CD8-positive, alpha-beta memory T cell (primary cell): ENCODE results near the gene C19orf25. TPM values are rescaled to one million over a fixed set of nuclear protein-coding genes. Genes with fewer than 3 reads are reported as not detected.

Source experiments
- CTCF ChIA-PET: fragments of 350-600 bp; sonication (Branson Sonifier 250); formaldehyde crosslinking; loops from one replicate; lab custom pipeline; 2021; ENCODE audit warnings: antibody characterized with exemption; lab: Charles Lee
- POLR2A ChIA-PET: fragments of 350-600 bp; sonication (Branson Sonifier 250); formaldehyde crosslinking; loops from one replicate; lab custom pipeline; 2021; ENCODE audit warnings: antibody characterized with exemption; lab: Charles Lee
- DNase-seq, 5 donors: peaks; one replicate each; pipeline versions ENCODE4 v3.0.0 to v3.0.0-alpha.2; 2020 to 2022; ENCODE audit warnings: mixed read lengths in 1 of 5
- H3K27ac ChIP-seq: one replicate; pipeline ENCODE4 v1.7.0; 2013; ENCODE audit warnings: low read depth, mild to moderate bottlenecking, low read length, moderate library complexity
- H3K27me3 ChIP-seq: 2 replicates; pipeline ENCODE4 v1.7.0; 2013; ENCODE audit warnings: low read length, mild to moderate bottlenecking; ENCODE audit not compliant: insufficient read depth, poor library complexity, severe bottlenecking
- H3K36me3 ChIP-seq: 2 replicates; pipeline ENCODE4 v1.7.0; 2013; ENCODE audit warnings: mild to moderate bottlenecking, low read length, moderate library complexity; ENCODE audit not compliant: insufficient read depth
- H3K4me1 ChIP-seq: 2 replicates; pipeline ENCODE4 v1.7.0; 2013; ENCODE audit warnings: mild to moderate bottlenecking, low read length, moderate library complexity; ENCODE audit not compliant: insufficient read depth
- H3K4me3 ChIP-seq: 2 replicates; pipeline ENCODE4 v1.7.0; 2013; ENCODE audit warnings: mild to moderate bottlenecking, low read length
- H3K9me3 ChIP-seq: 2 replicates; pipeline ENCODE4 v1.7.0; 2013; ENCODE audit warnings: mild to moderate bottlenecking, low read length
- H3K27ac Mint-ChIP-seq, 8 donors: one replicate each; pipeline ENCODE4 v1.8.0; 2020 to 2021; ENCODE audit warnings: mixed read lengths in 8 of 8, mild to moderate bottlenecking in 6 of 8, inconsistent platforms in 3 of 8, moderate library complexity in 3 of 8
- H3K27me3 Mint-ChIP-seq, 2 donors: one replicate each; pipeline ENCODE4 v1.8.0; 2020 to 2021; ENCODE audit warnings: mixed read lengths in 2 of 2, mild to moderate bottlenecking in 1 of 2, moderate library complexity in 1 of 2
- H3K36me3 Mint-ChIP-seq, 3 donors: one replicate each; pipeline ENCODE4 v1.8.0; 2020 to 2021; ENCODE audit warnings: mixed read lengths in 3 of 3, inconsistent platforms in 1 of 3, mild to moderate bottlenecking in 1 of 3
- H3K4me1 Mint-ChIP-seq, 3 donors: one replicate each; pipeline ENCODE4 v1.8.0; 2020 to 2021; ENCODE audit warnings: mixed read lengths in 3 of 3, inconsistent platforms in 1 of 3, mild to moderate bottlenecking in 1 of 3
- H3K4me3 Mint-ChIP-seq, 7 donors: one replicate each; pipeline ENCODE4 v1.8.0; 2020 to 2021; ENCODE audit warnings: mixed read lengths in 7 of 7, mild to moderate bottlenecking in 6 of 7, moderate library complexity in 4 of 7, inconsistent platforms in 2 of 7
- H3K9me3 Mint-ChIP-seq, 5 donors: one replicate each; pipeline ENCODE4 v1.8.0; 2020 to 2022; ENCODE audit warnings: mixed read lengths in 5 of 5, mild to moderate bottlenecking in 3 of 5, moderate library complexity in 2 of 5, inconsistent platforms in 1 of 5
- polyA plus RNA-seq: library from polyadenylated mRNA; unstranded; fragments of 300-500 nt; fragmentation: Illumina TruSeq; gene quantifications from one replicate; pipeline ENCODE4 v1.2.3, GENCODE V29; 2021
- total RNA-seq, 2 experiments: library from RNA; stranded (reverse); gene quantifications; one replicate each; pipeline ENCODE4 v1.2.3, GENCODE V29; 2021

C19orf25 gene
- total and polyA plus RNA-seq, 3 experiments from 2014 or later = 36.9 to 56.7 (median 41.4) TPM

DNA sequence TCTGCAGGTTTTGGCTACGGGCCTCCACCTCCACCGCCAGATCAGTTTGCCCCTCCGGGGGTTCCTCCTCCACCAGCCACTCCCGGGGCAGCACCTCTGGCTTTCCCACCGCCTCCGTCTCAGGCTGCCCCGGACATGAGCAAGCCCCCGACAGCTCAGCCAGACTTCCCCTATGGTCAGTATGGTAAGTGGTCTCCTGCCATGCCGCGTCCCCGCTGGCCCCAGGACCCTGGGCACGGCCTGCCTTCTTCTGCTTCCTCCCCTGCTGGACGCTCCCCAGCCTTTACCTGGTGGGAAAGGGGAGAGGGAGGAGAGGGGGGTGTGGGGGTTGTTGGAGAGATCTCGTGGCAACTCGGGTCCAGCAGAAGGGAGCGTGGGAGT lies 46.5 kb downstream of the C19orf25 start:
- Histone ChIP-seq H3K4me3 (no peak overlapping the region), H3K4me1 (peaks cover under 1% of the 10 kb centered on the region), H3K27me3 (no peaks in the 10 kb centered on the region), H3K9me3 (no peaks in the 10 kb centered on the region), H3K36me3 (peaks cover 15% of the 10 kb centered on the region), H3K27ac (no peak overlapping the region)
- Mint-ChIP-seq H3K36me3 (peaks cover 0 to 59% (median 4%) of the 10 kb centered on the region in 3 donors), H3K9me3 (no peaks in the 10 kb centered on the region), H3K4me3 (no peak overlapping the region), H3K27ac (no peak overlapping the region), H3K4me1 (peaks cover 0 to under 1% (median 0%) of the 10 kb centered on the region in 3 donors), H3K27me3 (no peaks in the 10 kb centered on the region)
- POLR2A ChIA-PET = interaction anchor here (0.5 to 0.6 kb wide), 2 partner anchors 85 to 543 kb away, joined by 3 to 5 read pairs; no protein-coding TSS in a partner anchor
- CTCF ChIA-PET = no interaction called here
- DNase-seq = no peak

DNA sequence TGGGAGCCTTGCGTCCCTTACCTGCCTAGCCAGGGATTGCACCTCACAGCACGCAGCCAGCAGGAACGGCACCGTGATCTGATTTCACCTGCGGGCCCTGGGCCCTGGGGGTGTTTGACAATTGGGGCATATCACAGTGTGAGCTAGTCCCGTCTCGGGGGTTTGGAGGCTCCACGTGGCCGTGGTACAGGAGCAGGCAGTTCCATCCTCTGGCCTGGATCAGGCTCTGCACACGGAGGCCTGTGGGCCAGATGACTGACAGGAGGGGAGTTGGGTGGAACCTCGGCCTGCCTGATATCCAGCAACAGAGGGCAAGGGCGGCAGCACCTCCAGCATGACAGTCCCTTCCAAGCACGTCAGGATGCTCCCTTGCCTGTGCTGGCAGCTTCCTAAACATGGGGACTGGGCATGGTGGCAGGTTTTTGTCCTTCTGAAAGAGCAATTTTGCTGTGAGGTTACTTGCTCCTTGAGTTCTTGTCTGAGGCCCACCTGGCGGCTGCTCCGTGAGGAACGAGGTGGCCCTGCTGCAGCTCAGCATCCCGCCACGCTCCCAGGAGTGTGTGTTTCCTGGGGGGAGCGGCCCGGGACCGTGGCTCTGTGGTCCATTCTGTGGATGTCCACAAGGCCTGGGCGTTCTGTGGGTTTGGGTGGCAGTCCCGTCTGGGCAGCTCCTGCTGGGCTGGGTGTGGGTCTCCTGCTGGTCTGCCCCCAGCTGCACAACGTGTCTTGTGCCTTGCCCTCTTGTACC lies 47.1 kb downstream of the C19orf25 start:
- POLR2A ChIA-PET = interaction anchor here (0.5 to 0.6 kb wide), 2 partner anchors 86 to 542 kb away, joined by 3 to 5 read pairs; no protein-coding TSS in a partner anchor

DNA sequence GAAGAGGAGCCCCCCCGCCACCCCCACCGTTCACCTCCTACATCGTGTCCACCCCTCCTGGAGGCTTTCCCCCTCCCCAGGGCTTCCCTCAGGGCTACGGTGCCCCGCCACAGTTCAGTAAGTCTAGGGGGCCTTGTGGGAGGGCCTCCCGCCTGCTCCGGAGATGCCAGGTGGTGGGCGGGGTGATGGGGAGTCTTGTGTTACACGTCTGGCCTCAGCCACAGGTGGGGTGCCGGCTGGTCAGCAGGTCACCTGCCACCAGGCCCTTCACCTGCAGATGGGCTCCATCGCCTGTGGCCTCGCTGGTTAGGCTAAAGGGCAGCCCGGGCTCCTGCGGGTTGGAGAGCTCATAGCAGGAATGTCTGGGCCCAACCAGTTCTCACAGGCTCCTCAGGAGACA lies 48.8 kb downstream of the C19orf25 start:
- H3K27me3 ChIP-seq = no peaks in the 10 kb centered on the region
- H3K27me3 Mint-ChIP-seq = no peaks in the 10 kb centered on the region
- peaks cover 0 to 71% (median 1%) of the 10 kb centered on the region in 3 donors for H3K36me3 Mint-ChIP-seq
- H3K36me3 ChIP-seq = peaks cover 33% of the 10 kb centered on the region
- no peak overlapping the region for H3K27ac Mint-ChIP-seq
- H3K4me1 Mint-ChIP-seq = no peaks in the 10 kb centered on the region
- H3K27ac ChIP-seq = no peak overlapping the region
- H3K9me3 ChIP-seq = no peaks in the 10 kb centered on the region
- no peaks in the 10 kb centered on the region for H3K9me3 Mint-ChIP-seq
- no peak for DNase-seq
- ChIA-PET POLR2A (no interaction called here), CTCF (interaction anchor here (1.5 kb wide), 1 partner anchor 151 kb away, joined by 3 read pairs; no protein-coding TSS in a partner anchor)
- H3K4me1 ChIP-seq = no peaks in the 10 kb centered on the region
- H3K4me3 Mint-ChIP-seq = peak overlapping the region in 1 of 7 donors; percentile 56
- no peak overlapping the region for H3K4me3 ChIP-seq

More for the DNA sequence above, 47.1 kb downstream of the C19orf25 start:
- CTCF ChIA-PET = no interaction called here
- H3K4me1 Mint-ChIP-seq = no peaks in the 10 kb centered on the region
- Histone ChIP-seq H3K27ac (no peak overlapping the region), H3K9me3 (no peaks in the 10 kb centered on the region), H3K4me1 (no peaks in the 10 kb centered on the region), H3K36me3 (peaks cover 18% of the 10 kb centered on the region), H3K27me3 (no peaks in the 10 kb centered on the region), H3K4me3 (no peak overlapping the region)
- H3K36me3 Mint-ChIP-seq = peaks cover 0 to 62% (median 4%) of the 10 kb centered on the region in 3 donors
- no peak overlapping the region for H3K4me3 Mint-ChIP-seq
- no peak for DNase-seq
- no peaks in the 10 kb centered on the region for H3K27me3 Mint-ChIP-seq
- H3K27ac Mint-ChIP-seq = no peak overlapping the region
- H3K9me3 Mint-ChIP-seq = no peaks in the 10 kb centered on the region

DNA sequence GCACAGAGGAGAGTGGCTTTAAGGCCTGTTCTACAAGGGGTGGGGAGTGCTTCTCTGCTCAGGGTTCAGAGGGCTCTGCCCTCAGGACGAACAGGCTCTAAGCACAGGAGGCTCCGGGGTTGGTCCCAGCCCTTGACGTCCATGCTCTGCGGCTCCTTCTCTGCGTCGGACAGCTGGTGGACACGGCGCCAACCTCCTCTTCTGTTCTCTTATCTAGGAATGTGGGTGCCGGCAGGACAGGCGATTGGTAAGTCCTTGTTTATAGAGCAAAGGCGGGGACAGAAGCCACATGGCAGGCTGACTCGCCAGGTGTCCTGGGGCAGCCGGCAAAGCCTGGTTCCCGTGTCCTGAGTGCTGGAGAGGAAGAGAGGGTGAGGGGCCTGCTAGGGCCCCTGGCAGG lies 49.3 kb downstream of the C19orf25 start:
- no peak for DNase-seq
- Mint-ChIP-seq H3K36me3 (peaks cover 0 to 72% (median 0%) of the 10 kb centered on the region in 3 donors), H3K4me3 (no peak overlapping the region), H3K4me1 (peaks cover 0 to 3% (median 0%) of the 10 kb centered on the region in 3 donors), H3K9me3 (no peaks in the 10 kb centered on the region), H3K27ac (no peak overlapping the region), H3K27me3 (no peaks in the 10 kb centered on the region)
- Histone ChIP-seq H3K36me3 (peaks cover 37% of the 10 kb centered on the region), H3K4me3 (no peak overlapping the region), H3K9me3 (no peaks in the 10 kb centered on the region), H3K27ac (no peak overlapping the region), H3K4me1 (no peaks in the 10 kb centered on the region), H3K27me3 (no peaks in the 10 kb centered on the region)
- POLR2A ChIA-PET = no interaction called here
- CTCF ChIA-PET = interaction anchor here (1.5 kb wide), 1 partner anchor 150 kb away, joined by 3 read pairs; no protein-coding TSS in a partner anchor

DNA sequence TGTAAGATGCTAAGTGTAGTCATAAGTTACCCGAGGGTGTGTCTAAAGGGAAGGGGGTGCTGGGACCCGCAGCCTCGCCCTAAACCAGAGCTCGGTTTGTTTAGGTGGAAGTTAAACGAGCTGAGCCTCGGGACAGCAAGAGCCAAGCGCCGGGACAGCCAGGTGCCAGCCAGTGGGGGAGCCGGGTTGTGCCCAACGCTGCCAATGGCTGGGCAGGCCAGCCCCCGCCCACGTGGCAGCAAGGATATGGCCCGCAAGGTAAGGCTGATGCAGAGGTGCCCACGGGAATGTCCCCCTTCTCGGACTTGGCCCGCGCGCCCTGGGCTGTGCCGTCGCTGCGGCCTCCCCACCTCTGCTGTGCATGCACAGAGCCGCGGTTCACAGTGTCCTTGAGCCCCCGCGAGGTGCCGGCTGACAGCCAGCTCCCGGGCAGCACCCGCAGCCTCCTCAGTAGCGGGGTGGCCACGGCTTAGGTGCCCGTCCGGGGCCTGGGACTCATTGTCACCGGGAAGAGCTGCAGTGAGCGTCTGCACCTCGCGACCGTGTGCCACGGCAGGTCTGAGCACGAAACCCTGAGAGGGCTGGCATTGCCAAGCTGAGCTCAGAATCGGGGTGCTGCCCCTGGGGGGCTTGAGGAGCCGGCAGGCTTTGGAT lies 50.1 kb downstream of the C19orf25 start:
- Histone ChIP-seq H3K27ac (no peak overlapping the region), H3K4me3 (no peak overlapping the region), H3K4me1 (no peaks in the 10 kb centered on the region), H3K36me3 (peaks cover 37% of the 10 kb centered on the region), H3K9me3 (no peaks in the 10 kb centered on the region), H3K27me3 (no peaks in the 10 kb centered on the region)
- H3K4me1 Mint-ChIP-seq = peaks cover 0 to 3% (median 0%) of the 10 kb centered on the region in 3 donors
- CTCF ChIA-PET = no interaction called here
- H3K27ac Mint-ChIP-seq = peak overlapping the region in 1 of 8 donors; percentile 36
- POLR2A ChIA-PET = no interaction called here
- no peak overlapping the region for H3K4me3 Mint-ChIP-seq
- DNase-seq = no peak
- H3K36me3 Mint-ChIP-seq = peaks cover 0 to 74% (median 0%) of the 10 kb centered on the region in 3 donors
- no peaks in the 10 kb centered on the region for H3K27me3 Mint-ChIP-seq
- H3K9me3 Mint-ChIP-seq = no peaks in the 10 kb centered on the region

DNA sequence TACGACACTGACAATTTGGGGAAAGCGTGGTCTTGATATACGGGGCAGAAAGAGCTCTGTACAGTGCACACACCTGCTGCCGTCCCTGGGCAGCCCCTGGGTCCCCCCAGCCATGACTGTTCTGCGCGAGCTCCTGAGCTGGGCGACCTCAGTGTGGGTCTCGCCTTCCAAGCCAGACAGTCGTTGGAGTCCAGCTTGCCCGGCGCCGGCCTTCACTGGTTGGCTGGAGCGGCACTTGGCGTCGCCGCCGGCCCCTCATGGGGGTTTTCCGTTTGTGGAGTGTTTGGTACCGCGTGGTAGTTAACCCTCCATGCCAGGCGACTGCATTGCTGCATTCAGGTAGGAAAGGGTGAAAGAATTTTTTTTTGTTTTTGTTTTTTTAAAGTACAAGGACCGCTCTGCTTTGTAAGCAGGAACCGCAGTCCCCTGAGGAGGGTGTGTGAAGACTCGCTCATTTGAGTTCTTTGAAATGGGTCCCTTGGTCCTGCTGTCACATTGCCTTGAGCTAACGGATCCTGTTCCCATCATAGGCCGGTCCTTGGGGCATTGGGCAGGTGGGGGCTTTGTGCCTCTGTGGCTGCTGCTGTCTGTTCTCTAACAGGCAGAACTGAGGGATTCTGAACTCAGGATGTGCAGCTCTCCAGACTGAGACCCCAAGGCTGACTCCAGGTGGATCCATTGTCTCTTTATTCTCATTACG lies 51.6 kb downstream of the C19orf25 start:
- no peak for DNase-seq
- ChIA-PET POLR2A (interaction anchor here (0.5 kb wide), 1 partner anchor 464 kb away, joined by 6 read pairs; no protein-coding TSS in a partner anchor), CTCF (no interaction called here)
- peaks cover 38% of the 10 kb centered on the region for H3K36me3 ChIP-seq
- no peaks in the 10 kb centered on the region for H3K4me1 ChIP-seq
- H3K4me3 Mint-ChIP-seq = no peak overlapping the region
- H3K9me3 Mint-ChIP-seq = no peaks in the 10 kb centered on the region
- H3K27me3 Mint-ChIP-seq = peaks cover 0 to under 1% of the 10 kb centered on the region in 2 donors
- H3K4me3 ChIP-seq = no peak overlapping the region
- peaks cover 0 to 79% (median 7%) of the 10 kb centered on the region in 3 donors for H3K36me3 Mint-ChIP-seq
- H3K27ac Mint-ChIP-seq = peak overlapping the region in 2 of 8 donors; percentile 17 to 29
- H3K27ac ChIP-seq = no peak overlapping the region
- no peaks in the 10 kb centered on the region for H3K27me3 ChIP-seq
- no peaks in the 10 kb centered on the region for H3K9me3 ChIP-seq
- peaks cover 0 to 5% (median 3%) of the 10 kb centered on the region in 3 donors for H3K4me1 Mint-ChIP-seq

DNA sequence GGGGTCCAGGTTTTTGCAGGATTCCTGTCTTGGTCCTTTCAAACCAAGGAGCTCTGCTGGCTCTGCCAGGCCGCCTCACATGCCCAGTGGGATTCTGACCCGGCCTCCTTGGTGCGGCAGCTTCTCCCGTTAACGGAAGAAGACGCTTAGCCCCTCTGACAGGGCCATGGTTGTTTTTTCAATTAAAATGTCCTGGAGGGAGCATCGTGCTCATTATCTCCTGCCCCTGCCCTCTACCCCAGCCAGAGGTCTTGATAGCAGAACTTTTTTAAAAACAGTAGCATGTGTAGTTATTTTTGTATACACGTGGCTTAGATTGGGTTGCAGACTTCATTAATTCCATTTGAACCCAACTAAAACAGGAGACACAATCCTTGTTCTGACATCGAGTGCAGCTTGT lies 52.3 kb downstream of the C19orf25 start:
- DNase-seq = no peak
- H3K36me3 ChIP-seq = peaks cover 40% of the 10 kb centered on the region
- Mint-ChIP-seq H3K4me3 (no peak overlapping the region), H3K36me3 (peaks cover 0 to 76% (median 7%) of the 10 kb centered on the region in 3 donors), H3K9me3 (no peaks in the 10 kb centered on the region), H3K4me1 (peaks cover 0 to 6% (median 3%) of the 10 kb centered on the region in 3 donors), H3K27ac (no peak overlapping the region), H3K27me3 (peaks cover 0 to 2% of the 10 kb centered on the region in 2 donors)
- no peaks in the 10 kb centered on the region for H3K9me3 ChIP-seq
- H3K27ac ChIP-seq = no peak overlapping the region
- H3K4me1 ChIP-seq = no peaks in the 10 kb centered on the region
- ChIA-PET CTCF (no interaction called here), POLR2A (no interaction called here)
- H3K4me3 ChIP-seq = no peak overlapping the region
- H3K27me3 ChIP-seq = no peaks in the 10 kb centered on the region
